Cerebellar nuclear complex (tissue), 1 donor: ENCODE results near the gene TTLL13.
"Not testable (repeated sequence)": the region's sequence is repeated elsewhere in the genome, so short reads cannot be mapped to it uniquely, and the experiment has no call there.

ENCODE experiments used
- DNase-seq, 2 experiments: peaks; one replicate each; lab custom pipeline; 2025; lab: John Stamatoyannopoulos, UW

TTLL13 gene

DNA sequence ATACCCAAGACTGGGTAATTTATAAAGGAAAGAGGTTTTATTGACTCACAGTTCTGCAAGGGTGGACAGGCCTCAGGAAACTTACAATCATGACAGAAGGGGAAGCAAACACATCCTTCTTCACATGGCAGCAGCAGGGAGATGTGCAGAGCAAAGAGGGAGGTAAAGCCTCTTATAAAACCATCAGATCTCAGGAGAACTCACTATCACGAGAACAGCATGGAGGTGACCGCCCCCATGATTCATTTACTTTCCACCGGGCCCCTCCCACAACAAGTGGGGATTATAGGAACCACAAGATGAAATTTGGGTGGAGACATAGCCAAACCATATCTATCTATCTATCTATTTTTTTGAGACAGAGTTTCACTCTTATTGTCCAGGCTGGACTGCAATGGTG is 10.0 kb upstream of the TTLL13 start:
- DNase-seq, result no peak

DNA sequence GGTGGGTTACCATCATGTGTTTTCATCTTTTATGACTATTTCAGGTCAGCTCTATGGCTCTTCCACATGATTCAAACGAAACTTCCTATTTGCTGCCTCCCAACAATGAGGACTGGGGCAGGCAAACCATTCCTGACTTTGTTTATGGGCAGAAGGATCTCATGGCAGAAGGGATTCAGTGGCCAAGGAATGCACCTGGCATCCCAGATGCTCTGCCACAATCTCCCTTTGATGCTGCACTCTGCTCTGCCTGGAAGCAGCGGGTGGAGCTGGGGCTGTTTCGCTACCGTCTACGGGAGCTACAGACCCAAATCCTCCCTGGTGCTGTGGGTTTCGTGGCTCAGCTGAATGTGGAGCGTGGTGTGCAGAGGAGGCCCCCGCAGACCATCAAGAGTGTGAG is 8.5 kb upstream of the TTLL13 start:
- DNase-seq, result peak in 1 of 2 experiments; percentile 6

DNA sequence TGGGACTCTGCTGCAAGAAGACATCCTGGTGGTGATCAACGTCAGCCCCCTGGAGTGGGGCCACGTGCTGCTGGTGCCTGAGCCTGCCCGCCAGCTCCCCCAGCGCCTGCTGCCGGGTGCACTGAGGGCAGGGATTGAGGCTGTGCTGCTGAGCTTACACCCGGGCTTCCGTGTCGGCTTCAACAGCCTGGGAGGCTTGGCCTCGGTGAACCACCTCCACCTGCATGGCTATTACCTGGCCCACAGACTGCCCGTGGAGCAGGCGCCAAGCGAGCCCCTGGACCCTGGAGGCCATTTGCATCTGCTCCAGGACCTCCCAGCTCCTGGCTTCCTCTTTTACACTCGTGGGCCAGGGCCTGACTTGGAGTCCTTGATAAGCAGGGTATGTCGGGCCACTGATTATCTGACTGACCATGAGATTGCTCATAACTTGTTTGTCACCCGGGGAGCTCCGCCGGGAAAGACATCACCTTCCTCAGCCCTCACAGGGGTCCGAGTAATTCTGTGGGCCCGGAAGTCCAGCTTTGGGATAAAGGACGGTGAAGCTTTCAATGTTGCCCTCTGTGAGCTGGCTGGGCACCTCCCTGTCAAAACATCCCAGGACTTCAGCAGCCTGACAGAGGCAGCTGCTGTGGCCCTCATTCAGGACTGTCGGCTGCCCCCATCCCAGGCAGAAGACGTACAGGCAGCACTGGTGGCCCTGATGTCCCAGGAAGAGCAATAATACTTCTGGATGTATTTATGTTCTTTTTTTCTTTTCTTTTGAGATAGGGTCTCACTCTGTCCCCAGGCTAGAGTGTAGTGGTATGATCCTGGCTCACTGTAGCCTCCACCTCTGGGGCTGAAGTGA is 7.8 kb upstream of the TTLL13 start:
- no peak for DNase-seq

DNA sequence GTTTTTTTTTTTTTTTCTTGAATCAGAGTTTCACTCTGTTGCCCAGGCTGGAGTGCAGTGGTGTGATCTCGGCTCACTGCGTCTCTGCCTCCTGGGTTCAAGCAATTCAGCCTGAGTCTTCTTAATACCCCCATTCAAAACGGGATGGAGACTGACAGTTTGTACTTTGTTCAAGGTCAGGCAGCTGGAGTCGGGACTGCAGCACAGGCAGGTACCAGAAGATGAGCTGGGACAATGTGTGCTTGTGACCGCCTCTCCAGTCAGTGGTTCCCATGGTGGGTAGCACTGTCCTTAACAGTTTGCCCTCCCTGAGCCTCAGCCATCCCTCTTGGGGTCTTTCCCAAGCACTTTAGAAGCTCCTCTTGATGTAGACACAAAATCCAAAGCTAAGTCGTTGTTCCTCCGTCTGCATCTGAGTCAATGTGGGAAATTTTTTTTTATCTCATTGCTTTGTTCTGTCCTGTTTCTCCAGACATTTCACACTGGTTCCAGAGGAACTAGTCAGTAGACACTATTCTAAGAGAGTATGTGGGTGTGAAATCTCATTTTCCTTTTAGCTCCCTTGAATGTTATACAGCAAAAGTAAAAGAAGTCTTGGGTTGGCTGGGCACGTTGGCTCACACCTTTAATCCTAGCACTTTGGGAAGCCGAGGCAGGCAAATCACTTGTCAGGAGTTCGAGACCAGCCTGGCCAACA is 5.3 kb upstream of the TTLL13 start:
- DNase-seq, result no peak

DNA sequence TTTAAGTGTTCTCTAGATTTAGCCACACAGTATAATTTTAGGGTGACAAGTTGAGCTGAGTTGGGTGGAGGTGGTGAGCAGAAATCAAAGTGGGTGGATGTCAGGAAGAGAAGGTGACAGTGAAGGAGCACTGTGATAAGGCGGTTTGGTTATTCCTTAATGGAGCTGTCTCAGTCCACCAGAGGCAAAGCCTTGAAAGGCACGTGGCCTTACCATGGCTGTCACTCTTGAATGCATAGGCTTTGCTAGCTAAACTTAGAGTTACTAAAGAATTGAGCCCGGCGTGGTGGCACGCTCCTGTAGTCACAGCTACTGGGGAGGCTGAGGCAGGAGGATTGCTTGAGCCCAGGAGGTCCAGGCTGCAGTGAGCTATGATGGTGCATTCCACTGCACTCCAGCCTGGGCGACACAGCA is 560 bp upstream of the TTLL13 start:
- no peak for DNase-seq

DNA sequence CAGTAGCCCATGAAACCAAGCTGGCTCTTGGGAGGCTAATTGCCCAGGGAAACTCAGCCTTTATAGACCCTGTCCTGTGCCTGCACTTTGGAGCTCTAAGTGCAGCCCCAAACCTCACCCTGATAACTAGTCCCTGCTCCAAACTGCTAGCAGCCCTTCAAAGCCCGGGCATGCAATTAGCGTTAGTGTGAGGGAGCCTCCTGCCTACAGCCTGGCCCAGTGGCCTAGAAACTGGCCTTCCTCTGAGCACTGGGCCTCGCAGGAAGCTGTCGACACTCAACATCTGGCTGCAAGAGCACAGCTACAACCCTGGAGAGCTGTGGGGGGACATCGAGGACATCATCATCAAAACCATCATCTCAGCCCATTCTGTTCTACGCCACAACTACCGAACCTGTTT is 8.4 kb downstream of the TTLL13 start:
- no peak for DNase-seq

DNA sequence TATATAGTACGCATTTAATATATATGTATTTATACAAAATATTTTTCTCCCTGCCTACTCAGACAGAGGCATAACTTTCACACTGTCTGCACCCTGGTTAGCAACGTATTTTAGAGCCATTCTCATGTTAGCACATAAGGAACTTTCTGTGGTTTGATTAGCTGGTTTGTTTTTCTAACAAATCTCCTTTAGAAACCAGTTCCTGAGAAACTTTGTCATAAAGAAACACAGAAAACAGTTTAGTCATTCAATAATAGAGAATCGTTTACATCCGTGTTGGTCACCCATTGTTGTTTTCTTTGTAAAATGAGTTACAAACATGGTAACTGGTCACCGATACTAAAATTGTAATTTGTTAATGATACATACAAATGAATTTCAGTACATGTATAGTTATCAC is 10.2 kb downstream of the TTLL13 start:
- DNase-seq, result no peak

DNA sequence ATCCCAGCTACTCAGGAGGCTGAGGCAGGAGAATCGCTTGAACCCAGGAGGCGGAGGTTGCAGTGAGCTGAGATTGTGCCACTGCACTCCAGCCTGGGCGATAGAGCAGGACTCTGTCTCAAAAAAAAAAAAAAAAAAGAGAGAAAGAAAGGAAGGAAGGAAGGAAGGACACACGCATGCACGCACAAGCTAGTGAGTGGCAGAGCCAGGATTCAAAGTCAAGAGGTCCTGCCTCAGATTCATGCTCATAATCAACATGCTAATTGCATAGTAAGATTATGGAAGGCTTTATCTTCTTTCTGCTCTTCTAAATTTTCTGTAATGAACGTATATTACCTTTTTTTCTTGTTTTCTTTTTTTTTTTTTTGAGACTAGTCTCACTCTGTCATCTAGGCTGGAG is 11.4 kb downstream of the TTLL13 start:
- DNase-seq, result not testable (repeated sequence)

DNA sequence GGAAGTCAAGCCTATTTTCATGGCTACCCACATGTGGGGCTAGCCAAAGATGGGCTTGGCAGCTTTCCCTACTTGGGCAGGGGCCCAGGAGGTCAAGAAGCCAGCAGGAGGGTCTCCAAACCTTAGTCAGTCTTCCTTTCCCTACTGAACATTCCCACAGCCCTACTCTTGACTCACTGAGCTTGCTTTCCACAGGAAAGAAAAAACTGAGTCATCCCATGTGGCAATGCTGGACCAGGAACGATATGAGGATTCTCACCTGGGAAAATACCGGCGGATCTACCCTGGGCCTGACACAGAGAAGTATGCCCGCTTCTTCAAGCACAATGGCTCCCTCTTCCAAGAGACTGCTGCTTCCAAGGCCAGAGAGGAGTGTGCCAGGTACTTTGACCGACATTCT is 12.5 kb downstream of the TTLL13 start:
- no peak for DNase-seq

DNA sequence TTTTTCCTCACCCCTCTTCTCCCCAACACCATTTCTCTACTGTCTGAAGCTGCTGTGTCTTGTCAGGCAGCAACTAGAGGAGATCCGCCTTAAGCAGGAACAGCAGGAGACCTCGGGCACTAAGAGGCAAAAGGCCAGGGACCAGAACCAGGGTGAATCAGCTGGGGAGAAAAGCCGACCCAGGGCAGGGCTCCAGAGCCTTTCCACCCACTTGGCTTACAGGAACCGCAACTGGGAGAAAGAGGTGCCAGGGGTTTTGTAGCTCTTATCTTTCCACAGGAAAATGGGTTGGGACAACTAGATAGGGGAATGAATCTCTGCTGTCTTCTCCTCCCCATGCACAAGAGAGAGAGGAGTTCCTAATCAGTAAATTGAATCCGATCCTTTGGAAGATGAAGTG is 13.1 kb downstream of the TTLL13 start:
- DNase-seq, result no peak

DNA sequence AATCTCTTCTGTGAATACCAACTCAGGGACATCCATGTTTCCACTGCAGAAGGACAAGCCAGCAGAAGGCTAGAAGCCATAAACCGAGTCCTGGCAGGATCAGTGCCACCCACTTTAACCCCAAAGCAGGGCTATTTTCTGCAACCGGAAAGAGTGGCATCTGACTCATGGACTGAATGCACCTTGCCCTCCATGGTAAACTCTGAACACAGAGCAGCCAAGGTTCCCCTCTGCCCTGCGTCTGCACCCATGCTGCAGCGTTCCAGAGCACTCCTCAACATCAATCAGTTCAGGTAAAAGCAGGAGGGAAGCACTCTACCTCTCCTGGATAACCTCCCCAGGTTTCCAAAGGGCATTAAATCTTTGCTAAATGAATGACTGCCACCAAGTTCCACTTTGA is 15.3 kb downstream of the TTLL13 start:
- no peak for DNase-seq

DNA sequence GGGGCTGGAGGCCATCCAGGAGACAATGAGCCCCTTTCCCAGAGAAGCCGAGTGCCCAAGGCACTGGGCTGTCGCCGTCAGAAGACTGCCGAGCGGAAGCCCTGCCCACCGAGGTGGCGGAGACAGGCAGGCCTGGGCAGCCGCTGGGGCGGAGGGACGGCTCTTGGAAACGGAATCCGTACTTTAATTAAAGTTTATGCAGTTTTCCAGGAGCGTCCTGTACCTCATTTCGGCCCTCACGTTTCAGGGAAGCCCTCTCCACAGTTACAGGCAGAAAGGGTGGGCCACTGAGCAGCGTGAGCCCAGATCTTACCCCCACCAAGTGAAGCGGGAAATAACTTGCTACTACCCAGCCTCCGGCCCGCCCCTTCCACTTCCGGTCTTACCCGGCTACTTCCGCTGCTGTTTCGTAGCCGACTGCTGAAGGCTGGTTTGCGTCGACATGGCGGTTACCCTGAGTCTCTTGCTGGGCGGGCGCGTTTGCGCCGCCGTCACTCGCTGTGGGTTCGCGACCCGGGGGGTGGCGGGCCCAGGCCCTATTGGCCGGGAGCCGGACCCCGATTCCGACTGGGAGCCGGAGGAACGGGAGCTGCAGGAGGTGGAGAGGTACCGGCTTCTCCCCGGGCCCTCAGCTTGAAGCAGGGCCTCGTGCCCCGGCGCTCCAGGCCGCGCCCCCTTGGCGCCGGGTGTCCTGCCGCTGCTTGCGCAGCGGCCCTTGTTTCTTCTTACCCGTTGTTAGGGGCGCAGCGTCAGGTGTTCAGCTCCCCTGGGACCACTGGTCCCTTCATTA is 16.1 kb downstream of the TTLL13 start, which contains the start of gene NGRN:
Gene NGRN (plus strand): TSS at position 402 of the 790 bp plus-strand sequence. CDS start 41 bp downstream, at position 443.
- peak; percentile 38 to 58 for DNase-seq

DNA sequence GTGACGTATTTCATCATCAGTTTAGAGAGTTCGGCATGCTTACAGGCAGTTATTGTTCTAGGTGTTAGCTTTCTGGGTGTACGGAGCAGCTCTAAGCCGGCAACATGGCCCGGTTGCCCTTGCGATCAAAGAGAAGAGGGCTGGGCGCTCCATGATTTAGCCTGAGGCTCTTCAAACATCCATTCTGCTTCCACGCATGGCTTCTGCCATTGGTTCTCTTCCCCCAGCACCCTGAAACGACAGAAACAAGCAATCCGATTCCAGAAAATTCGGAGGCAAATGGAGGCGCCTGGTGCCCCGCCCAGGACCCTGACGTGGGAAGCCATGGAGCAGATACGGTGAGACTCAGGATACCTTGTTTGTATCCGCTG is 16.7 kb downstream of the TTLL13 start:
- DNase-seq, result peak in 1 of 2 experiments; percentile 19

DNA sequence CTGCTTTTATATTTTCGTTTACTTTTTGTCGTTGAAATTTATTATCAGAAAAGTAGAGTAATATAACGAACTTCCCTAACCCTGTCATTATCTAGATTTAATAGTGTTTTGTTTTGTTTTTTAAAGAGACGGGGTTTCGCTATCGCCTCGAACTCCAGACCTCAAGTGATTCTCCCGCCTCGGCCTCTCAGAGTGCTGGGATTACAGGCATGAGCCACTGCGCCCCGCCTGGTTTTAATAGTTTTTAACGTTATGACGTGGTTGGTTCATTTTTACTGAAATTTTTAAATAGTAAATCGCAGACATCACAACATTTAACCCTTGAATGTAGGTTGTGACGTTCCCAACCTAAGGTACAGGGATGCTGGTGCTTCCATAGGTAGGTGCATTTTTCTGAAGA is 17.1 kb downstream of the TTLL13 start:
- no peak for DNase-seq

DNA sequence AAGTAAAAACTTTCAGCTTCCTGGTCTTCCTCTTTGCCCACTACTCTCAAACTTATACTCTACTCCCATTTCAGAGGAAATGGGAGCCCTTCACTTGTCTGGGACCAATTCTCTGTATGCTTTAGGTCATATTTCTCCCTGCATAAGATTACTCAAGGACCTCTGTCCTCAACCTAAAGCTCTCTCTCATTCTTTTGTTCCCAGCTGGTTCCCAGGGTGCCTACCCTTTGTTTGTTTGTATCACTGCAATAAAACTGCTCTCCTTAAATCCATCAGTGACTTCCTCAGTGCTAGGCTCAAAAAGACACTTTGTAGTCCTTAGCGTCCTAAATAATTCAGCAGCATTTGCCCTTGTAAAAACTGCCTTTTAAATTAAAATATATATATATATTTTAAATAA is 19.1 kb downstream of the TTLL13 start:
- DNase-seq, result no peak

DNA sequence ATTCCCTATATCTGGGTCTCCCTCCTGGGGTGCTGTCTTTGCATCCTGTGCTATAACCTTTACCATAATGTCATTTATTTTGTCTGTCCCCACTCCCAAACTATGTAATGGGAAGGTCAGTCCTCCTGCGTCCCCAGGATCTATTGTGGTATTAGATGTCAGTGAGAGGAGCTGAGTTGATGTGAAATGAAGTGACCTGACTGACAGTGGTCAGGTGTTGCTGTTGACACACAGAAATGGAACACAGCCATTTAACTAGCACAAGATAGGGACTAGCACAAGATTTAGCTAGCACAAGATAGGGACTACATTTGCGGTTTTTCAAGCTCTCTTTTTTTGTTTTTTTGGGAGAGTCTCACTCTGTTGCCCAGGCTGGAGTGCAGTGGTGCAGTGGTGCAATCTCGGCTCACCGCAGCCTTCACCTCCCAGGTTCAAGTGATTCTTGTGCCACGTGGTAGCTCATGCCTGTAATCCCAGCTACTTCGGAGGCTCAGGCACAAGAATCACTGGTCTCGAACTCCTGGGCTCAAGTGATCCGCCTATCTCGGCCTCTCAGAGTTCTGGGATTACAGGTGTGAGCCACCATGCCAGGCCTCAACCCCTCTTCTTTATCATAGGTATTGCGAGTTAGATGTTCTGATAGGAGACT is 21.3 kb downstream of the TTLL13 start:
- DNase-seq, result no peak

DNA sequence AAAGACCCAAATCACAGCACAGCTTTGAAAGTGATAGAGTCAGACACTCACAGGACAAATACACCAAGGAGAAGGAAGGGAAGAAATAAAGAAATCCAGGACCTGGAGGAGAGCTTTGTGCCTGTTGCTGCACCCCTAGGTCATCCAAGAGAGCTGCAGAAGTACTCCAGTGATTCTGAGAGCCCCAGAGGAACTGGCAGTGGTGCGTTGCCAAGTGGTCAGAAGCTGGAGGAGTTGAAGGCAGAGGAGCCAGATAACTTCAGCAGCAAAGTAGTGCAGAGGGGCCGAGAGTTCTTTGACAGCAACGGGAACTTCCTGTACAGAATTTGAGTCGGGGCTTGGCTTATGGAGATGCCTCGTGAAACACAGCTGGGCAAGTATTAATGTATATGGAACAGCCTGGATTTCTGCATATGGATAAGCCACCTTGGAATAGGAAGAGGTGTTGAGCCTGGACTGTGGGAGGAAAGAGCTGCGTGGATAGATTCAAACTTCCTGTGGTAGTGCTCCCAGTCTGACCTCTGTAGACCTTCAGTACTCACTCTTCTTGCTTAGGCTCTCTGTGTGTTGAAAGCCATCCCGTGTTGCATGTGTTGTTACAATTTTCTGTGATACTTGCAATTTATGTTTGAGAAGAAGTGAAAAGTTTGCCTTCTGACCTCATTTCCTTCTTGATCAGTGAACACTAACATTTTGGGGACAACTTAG is 22.3 kb downstream of the TTLL13 start:
- DNase-seq, result no peak

DNA sequence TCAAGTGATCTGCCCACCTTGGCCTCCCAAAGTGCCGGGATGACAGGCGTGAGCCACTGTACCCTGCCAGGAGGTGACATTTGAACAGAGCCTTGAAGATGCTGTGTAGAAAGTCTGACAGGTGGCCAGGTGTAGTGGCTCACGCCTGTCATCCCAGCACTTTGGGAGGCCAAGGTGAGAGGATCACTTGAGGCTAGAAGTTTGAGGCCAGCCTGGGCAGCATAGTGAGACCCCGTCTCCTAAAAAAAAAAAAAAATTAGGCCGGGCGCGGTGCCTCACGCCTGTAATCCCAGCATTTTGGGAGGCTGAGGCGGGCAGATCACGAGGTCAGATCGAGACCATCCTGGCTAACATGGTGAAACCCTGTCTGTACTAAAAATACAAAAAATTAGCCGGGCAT is 29.1 kb downstream of the TTLL13 start:
- not testable (repeated sequence) for DNase-seq

DNA sequence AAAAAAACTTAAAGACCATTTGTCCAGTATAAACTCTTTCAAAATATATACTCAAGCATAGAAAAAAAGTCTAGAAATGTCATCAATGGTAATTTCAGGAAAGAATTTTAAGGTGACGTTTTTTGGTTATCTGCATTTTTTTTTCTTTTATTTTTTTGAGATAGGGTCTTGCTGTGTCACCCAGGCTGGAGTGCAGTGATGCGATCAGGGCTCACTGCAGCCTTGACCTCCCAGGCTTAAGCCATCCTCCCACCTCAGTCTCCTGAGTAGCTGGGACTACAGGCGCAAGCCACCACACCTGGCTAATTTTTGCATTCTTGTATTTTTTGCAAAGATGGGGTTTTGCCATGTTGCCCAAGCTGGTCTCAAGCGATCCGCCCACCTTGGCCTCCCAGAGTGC is 31.4 kb downstream of the TTLL13 start:
- not testable (repeated sequence) for DNase-seq

DNA sequence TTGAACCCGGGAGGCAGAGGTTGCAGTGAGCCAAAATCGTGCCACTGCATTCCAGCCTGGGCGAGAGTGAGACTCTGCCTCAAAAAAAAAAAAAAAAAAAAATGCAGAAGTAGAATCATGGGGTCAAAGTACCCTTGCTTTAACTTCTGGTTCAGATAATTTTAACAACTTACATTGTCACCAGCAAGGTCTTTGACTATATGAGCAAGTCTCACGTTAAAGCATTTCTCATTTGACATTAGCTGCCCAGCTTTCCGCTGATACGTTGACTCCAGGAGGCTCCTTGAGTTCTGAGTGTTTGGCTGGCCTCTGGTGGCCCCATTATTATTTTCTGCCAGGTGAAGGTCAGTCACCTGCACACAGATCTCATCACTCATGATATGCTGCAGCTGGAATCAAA is 32.3 kb downstream of the TTLL13 start:
- DNase-seq, result not testable (repeated sequence)

DNA sequence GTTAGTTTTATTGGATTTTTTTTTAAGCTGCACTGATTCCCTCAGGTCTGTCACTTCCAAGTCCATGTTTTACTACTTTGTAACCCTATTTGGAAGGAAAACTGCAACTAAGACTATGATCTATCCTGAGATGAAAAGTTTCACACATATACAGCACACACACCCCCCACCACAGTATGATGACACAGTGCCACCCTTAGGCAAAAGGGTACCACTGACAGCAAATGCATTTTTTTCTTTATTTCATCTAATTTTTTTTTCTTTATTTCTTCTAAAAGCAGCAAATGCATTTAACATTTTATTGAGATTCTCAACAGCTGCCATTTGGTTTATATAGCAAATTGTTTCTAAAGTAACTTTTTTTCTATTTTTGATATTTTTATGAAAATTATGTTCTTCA is 37.3 kb downstream of the TTLL13 start:
- no peak for DNase-seq
